GM21619 (cell line): ENCODE measurements around the gene ST8SIA3.

ENCODE experiments used
- ATAC-seq: cut with Tn5 transposase; IDR thresholded peaks from one replicate; pipeline ENCODE4 v1.9.1; 2021; ENCODE audit not compliant: unreplicated experiment

ST8SIA3 gene

DNA sequence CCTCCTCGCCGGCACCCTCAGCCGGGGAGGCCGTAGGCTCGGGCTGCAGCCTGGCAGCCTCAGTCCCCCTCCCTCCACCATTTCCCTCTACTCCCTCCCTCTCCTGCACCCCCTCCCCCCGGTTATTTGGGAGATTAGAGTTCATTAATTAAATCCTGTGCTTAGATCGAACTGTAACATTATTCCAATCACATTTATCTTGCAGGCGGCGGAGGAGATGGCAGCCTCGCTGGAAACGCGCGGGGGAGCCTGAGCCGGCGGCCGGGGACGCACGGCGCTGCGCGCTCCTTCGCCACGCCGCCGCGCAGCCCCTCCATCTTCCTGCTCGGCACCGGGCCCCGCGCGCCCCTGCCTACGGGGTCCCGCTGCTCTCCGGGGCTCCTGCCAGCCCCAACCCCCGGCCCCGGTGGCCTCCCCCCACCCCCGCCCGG, at the start of gene ST8SIA3:
ST8SIA3 (plus strand) TSS at position 287 of the 431 bp plus-strand sequence. CDS start 290 bp downstream, outside the sequence.
- no peak for ATAC-seq

DNA sequence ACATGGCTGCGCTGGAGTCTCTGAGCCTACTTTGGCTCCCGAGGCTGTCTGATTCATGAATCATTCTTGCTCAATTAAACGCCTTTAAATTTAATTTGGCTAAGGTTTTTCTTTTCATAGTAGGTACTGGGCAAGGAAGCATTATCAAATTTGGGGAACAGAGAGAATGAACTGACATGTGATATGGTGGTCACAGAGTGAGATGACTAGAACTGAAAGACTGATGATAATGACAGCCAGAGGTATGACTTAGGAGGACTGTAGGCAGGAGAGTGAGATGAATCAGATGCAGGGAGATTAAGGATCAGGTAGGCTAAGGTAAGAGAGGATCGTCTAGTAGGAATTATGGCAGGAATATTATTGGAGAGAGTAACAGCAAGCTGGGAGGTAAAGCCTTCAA, 40.9 kb upstream of the ST8SIA3 start:
- ATAC-seq, result no peak

GRCh38 chr18:57312346-57313144, 39.8 kb upstream of the ST8SIA3 start:
- ATAC-seq, result no peak

DNA sequence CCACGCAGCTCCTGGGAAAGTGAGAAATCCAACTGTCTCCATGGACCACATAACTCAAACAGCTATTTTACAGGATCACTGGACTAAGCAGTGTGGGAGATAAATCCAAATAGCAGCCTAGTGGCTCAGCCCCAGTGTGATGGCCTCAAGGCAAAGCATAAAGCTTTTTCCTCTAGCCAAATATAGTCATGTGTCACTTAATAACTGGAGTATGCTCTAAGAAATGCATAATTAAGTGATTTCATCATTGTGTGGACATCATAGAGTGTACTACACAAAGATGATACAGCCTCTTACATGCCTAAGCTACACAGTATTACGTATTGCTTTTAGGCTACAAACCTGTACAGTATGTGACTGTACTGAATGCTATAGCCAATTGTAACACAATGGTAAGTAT, 31.8 kb upstream of the ST8SIA3 start:
- ATAC-seq, result no peak

- ATAC-seq, result no peak
Measured at GRCh38 chr18:57325491-57326166, 26.7 kb upstream of the ST8SIA3 start.

- ATAC-seq, result no peak
Measured at GRCh38 chr18:57326718-57327323, 25.5 kb upstream of the ST8SIA3 start.

DNA sequence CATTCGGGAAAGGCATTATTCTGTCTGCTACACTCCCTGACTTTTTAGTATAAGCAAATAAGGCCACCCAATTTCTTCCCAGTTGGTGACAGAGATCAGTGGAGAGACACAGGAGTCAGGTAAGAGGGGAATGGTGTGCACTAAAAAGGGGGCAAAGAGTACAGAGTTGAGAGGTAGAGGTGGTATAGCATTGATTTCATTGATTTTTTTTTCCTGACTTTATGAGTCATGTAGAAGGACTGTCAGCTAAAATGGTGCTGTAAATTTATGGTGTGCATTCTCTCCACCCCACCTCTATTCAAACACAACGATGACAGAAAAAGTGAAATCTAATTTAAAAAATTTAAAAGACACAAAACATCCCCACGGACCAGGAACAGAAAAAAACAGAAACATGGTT, 23.7 kb upstream of the ST8SIA3 start:
- no peak for ATAC-seq

- no peak for ATAC-seq
Measured at GRCh38 chr18:57329856-57330255, 22.5 kb upstream of the ST8SIA3 start.

GRCh38 chr18:57331718-57332117, 20.6 kb upstream of the ST8SIA3 start:
- ATAC-seq, result no peak

- ATAC-seq, result no peak
Measured at GRCh38 chr18:57333940-57334339, 18.4 kb upstream of the ST8SIA3 start.

DNA sequence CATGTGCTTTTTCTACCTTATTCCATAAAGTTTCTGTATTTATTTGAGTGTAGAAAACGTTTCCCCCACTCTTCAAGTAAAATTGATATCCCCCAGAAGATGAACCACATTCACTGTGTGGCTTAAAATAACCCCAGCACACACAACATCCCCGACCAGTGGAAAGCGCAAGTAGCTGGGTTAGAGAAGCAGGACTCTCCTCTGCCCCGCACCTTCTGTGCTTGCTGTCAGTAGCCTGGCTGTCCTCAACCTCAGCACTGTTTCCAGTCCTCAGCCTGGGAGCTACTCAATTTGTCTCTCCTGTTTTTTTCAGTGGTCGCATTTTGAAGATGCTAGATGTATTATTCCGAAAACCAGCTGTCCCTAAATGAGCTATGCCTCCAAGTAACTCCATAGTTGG, 18.0 kb upstream of the ST8SIA3 start:
- ATAC-seq, result no peak

- ATAC-seq, result no peak
Measured at GRCh38 chr18:57336343-57336742, 16.0 kb upstream of the ST8SIA3 start.

DNA sequence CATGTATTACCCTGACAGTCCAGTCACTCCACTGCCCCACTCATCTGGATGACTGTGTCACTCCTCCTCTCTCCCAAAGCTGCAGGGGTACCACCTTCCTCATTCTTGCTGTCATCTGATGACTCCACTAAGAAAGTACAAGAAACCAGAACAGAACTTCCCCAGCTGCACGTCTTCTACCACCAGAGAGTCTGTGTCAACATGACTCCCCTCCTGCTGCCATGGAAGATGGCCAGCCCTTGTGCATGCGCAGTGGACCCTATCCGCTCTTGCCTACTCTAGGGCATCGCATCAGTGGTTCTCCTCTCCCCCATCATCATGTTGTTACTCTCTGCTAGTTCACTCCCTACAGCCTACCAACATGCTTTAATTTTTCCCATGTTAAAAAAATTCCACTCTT, 14.5 kb upstream of the ST8SIA3 start:
- ATAC-seq, result no peak

GRCh38 chr18:57343833-57344232, 8.5 kb upstream of the ST8SIA3 start:
- no peak for ATAC-seq

GRCh38 chr18:57346876-57347275, 5.5 kb upstream of the ST8SIA3 start:
- no peak for ATAC-seq

DNA sequence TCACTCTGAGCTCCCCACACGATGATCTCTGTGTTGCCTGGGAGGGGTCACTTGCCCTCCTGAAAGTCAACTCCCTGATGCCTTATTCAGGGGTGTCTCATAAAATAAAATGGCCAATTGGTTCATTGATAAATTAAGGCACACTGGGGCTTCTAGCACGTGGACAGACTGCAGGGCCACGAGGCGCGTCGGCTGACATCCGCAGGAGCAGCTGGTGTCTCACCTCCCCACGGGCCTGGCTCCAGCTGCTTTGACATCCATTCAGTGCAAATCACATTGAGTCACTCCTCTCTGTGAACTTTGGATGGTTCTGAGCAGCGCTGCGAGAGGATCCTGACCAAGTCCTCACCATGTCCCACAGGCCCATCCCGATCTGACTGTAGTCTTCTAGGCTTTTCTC, 4.6 kb upstream of the ST8SIA3 start:
- no peak for ATAC-seq

DNA sequence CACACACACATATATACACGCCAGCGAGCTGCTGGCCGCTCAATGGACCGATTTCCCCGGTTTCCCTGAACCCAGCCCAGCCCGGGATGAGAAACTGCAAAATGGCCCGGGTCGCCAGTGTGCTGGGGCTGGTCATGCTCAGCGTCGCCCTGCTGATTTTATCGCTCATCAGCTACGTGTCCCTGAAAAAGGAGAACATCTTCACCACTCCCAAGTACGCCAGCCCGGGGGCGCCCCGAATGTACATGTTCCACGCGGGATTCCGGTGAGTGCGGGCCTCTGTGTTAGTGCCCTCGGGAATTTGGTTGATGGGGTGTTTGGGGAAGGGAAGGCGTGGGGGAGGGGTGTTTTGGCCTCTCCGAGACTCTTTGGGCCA, 392 bp downstream of the ST8SIA3 start:
- no peak for ATAC-seq

DNA sequence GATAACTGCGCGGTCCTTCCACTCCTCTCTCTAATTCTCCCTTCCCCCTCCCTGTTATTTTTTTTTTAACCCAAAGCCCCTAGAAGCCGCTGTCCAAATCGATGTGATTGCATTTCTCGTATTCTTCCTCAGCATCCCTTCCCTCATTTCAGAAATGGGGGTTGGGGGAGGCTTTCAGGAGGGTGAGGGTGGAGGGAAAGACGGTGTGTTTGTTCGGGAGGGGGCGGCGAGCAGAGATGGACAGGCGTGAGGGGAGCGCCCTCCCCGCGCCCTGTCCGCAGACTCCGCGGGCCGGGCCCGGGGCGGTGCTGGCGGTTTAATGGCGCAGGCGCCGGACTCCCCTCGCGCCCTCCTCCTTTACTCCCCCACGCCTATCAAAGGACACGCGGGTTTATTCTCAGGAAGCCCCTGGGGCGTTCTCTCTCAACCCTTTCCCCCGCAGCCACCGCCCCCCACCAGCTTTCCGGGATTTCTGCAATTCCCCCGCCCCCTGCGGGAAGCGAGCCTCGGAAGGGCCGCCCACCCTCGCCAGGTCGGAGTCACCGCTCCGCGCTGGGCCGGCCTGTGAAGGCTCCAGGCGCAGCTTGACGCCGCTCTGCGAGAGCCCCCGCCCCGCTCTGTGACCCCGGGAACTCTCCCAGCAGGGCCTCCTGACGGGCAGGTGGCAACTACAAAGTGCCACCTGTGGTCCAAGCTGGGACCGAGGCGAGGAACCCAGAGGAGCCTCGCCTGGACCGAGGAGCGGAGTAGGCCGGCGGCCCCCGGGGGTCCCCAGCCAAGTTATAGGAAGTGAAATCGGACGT, 981 bp downstream of the ST8SIA3 start:
- no peak for ATAC-seq

- no peak for ATAC-seq
Measured at GRCh38 chr18:57353940-57354461, 1.6 kb downstream of the ST8SIA3 start.

DNA sequence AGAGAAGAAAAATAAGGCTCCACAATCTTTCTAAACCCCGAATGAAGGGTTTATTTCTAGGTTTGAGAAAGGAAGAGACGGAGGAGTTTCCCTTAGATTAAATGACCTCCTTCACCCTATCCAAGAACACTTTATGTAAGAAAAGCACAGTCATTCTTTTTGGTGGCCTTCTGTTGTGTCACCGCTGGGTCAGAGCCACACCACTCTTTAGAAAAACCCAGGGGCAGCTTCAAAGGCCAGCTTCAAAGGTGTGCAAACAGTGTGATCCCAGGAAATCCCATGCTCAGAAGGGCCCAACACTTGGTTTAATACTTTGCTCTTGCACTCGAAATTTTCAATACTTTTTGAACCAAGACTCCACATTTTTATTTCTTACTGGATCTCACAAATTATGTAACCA, 7.1 kb downstream of the ST8SIA3 start:
- no peak for ATAC-seq

DNA sequence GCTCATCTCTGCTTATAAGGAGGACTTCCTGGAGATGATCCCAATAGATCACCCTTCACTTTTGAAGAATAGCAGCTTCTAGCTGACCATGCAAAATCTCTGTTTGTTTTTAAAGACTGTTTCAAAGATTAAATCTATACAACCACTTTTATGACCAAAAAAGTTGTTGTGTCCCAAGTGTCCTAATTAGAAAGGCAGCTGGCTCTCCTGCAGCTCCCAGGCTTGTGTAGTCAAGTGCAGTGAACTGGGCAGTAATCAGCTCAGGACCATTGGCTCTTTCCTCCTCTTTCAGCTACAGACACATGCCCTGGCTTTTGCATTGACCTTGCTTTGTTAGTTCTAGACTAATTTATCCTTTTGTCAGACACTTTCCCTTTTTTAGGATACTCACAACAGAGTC, 10.4 kb downstream of the ST8SIA3 start:
- no peak for ATAC-seq
